ENCODE results near the gene CFAP161. TPM values are rescaled to one million over a fixed set of nuclear protein-coding genes. Genes with fewer than 3 reads are reported as not detected.

CFAP161 gene
- total RNA-seq, 1 donor from 2014 or later = not detected

GRCh38 chr15:81097890-81098280 lies 36.2 kb upstream of the CFAP161 start:
- intact Hi-C loops (cut with micrococcal nuclease) = no loop called here
- peaks cover 13% of the 10 kb centered on the region for H3K4me1 Mint-ChIP-seq
- H3K9me3 Mint-ChIP-seq = peaks cover under 1% of the 10 kb centered on the region
- H3K4me3 Mint-ChIP-seq = no peak overlapping the region
- H3K27ac Mint-ChIP-seq = no peak overlapping the region
- H3K27me3 Mint-ChIP-seq = peaks cover 36% of the 10 kb centered on the region
- no peaks in the 10 kb centered on the region for H3K36me3 Mint-ChIP-seq (ENCODE audit: low read depth)
- no peak for DNase-seq

GRCh38 chr15:81098349-81098748 lies 35.7 kb upstream of the CFAP161 start:
- peaks cover 13% of the 10 kb centered on the region for H3K4me1 Mint-ChIP-seq
- H3K27me3 Mint-ChIP-seq = peaks cover 34% of the 10 kb centered on the region
- no peak overlapping the region for H3K27ac Mint-ChIP-seq
- no peaks in the 10 kb centered on the region for H3K36me3 Mint-ChIP-seq (ENCODE audit: low read depth)
- H3K9me3 Mint-ChIP-seq = no peaks in the 10 kb centered on the region
- no peak overlapping the region for H3K4me3 Mint-ChIP-seq
- no peak for DNase-seq
- intact Hi-C loops (cut with micrococcal nuclease) = no loop called here

GRCh38 chr15:81098861-81099651 lies 35.0 kb upstream of the CFAP161 start:
- DNase-seq = no peak
- H3K27me3 Mint-ChIP-seq = peaks cover 35% of the 10 kb centered on the region

GRCh38 chr15:81101894-81102815 lies 31.9 kb upstream of the CFAP161 start:
- no peak overlapping the region for H3K4me3 Mint-ChIP-seq
- DNase-seq = no peak
- H3K36me3 Mint-ChIP-seq (ENCODE audit: low read depth) = no peaks in the 10 kb centered on the region
- peaks cover 36% of the 10 kb centered on the region for H3K27me3 Mint-ChIP-seq
- no peak overlapping the region for H3K27ac Mint-ChIP-seq
- peaks cover 19% of the 10 kb centered on the region for H3K4me1 Mint-ChIP-seq
- no peaks in the 10 kb centered on the region for H3K9me3 Mint-ChIP-seq
- intact Hi-C loops (cut with micrococcal nuclease) = no loop called here

More at GRCh38 chr15:81098861-81099651, 35.0 kb upstream of the CFAP161 start:
- H3K4me1 Mint-ChIP-seq = peaks cover 13% of the 10 kb centered on the region
- H3K36me3 Mint-ChIP-seq (ENCODE audit: low read depth) = no peaks in the 10 kb centered on the region
- no peaks in the 10 kb centered on the region for H3K9me3 Mint-ChIP-seq
- H3K27ac Mint-ChIP-seq = no peak overlapping the region
- intact Hi-C loops (cut with micrococcal nuclease) = no loop called here
- H3K4me3 Mint-ChIP-seq = peak overlapping the region; percentile 33

- Mint-ChIP-seq H3K36me3 (ENCODE audit: low read depth) (no peaks in the 10 kb centered on the region), H3K27me3 (peaks cover 27% of the 10 kb centered on the region), H3K4me1 (peaks cover 11% of the 10 kb centered on the region), H3K27ac (no peak overlapping the region), H3K4me3 (no peak overlapping the region), H3K9me3 (no peaks in the 10 kb centered on the region)
- DNase-seq = no peak
- intact Hi-C loops (cut with micrococcal nuclease) = no loop called here
Measured at GRCh38 chr15:81103857-81104256, 30.2 kb upstream of the CFAP161 start.

- Mint-ChIP-seq H3K27ac (no peak overlapping the region), H3K4me3 (no peak overlapping the region), H3K36me3 (ENCODE audit: low read depth) (no peaks in the 10 kb centered on the region), H3K27me3 (peaks cover 31% of the 10 kb centered on the region), H3K4me1 (peaks cover 8% of the 10 kb centered on the region), H3K9me3 (no peaks in the 10 kb centered on the region)
- no peak for DNase-seq
- intact Hi-C loops (cut with micrococcal nuclease) = loop anchor here (5.0 kb wide), 1 partner anchor 297 kb away; no protein-coding TSS in a partner anchor
Measured at GRCh38 chr15:81105545-81105944, 28.5 kb upstream of the CFAP161 start.

GRCh38 chr15:81106560-81106959 lies 27.5 kb upstream of the CFAP161 start:
- intact Hi-C loops (cut with micrococcal nuclease) = loop anchor here (1.0 to 5.0 kb wide), 2 partner anchors 160 to 296 kb away; no protein-coding TSS in a partner anchor
- Mint-ChIP-seq H3K27ac (no peak overlapping the region), H3K4me1 (peaks cover 12% of the 10 kb centered on the region), H3K9me3 (no peaks in the 10 kb centered on the region), H3K27me3 (peaks cover 38% of the 10 kb centered on the region), H3K36me3 (ENCODE audit: low read depth) (no peaks in the 10 kb centered on the region), H3K4me3 (no peak overlapping the region)
- DNase-seq = peak; percentile 84

- H3K4me3 Mint-ChIP-seq = no peak overlapping the region
- H3K4me1 Mint-ChIP-seq = peaks cover 14% of the 10 kb centered on the region
- peaks cover 38% of the 10 kb centered on the region for H3K27me3 Mint-ChIP-seq
- no peak for DNase-seq
- intact Hi-C loops (cut with micrococcal nuclease) = loop anchor here (1.0 to 5.0 kb wide), 2 partner anchors 112 to 294 kb away; no protein-coding TSS in a partner anchor
- H3K27ac Mint-ChIP-seq = no peak overlapping the region
- H3K9me3 Mint-ChIP-seq = no peaks in the 10 kb centered on the region
- H3K36me3 Mint-ChIP-seq (ENCODE audit: low read depth) = no peaks in the 10 kb centered on the region
Measured at GRCh38 chr15:81107889-81108288, 26.2 kb upstream of the CFAP161 start.

GRCh38 chr15:81108427-81108826 lies 25.6 kb upstream of the CFAP161 start:
- intact Hi-C loops (cut with micrococcal nuclease) = loop anchor here (1.0 to 5.0 kb wide), 2 partner anchors 112 to 294 kb away; no protein-coding TSS in a partner anchor
- Mint-ChIP-seq H3K4me1 (peaks cover 14% of the 10 kb centered on the region), H3K4me3 (no peak overlapping the region), H3K27ac (no peak overlapping the region), H3K27me3 (peaks cover 37% of the 10 kb centered on the region), H3K9me3 (no peaks in the 10 kb centered on the region), H3K36me3 (ENCODE audit: low read depth) (no peaks in the 10 kb centered on the region)
- peak; percentile 65 for DNase-seq

- Mint-ChIP-seq H3K4me3 (no peak overlapping the region), H3K4me1 (peaks cover 11% of the 10 kb centered on the region), H3K9me3 (no peaks in the 10 kb centered on the region), H3K27ac (no peak overlapping the region), H3K27me3 (peaks cover 41% of the 10 kb centered on the region), H3K36me3 (ENCODE audit: low read depth) (no peaks in the 10 kb centered on the region)
- DNase-seq = no peak
- intact Hi-C loops (cut with micrococcal nuclease) = no loop called here
Measured at GRCh38 chr15:81111018-81111417, 23.1 kb upstream of the CFAP161 start.

GRCh38 chr15:81111510-81112470 lies 22.3 kb upstream of the CFAP161 start:
- Mint-ChIP-seq H3K27ac (no peak overlapping the region), H3K36me3 (ENCODE audit: low read depth) (no peaks in the 10 kb centered on the region), H3K4me3 (no peak overlapping the region), H3K27me3 (peaks cover 43% of the 10 kb centered on the region), H3K4me1 (peaks cover 7% of the 10 kb centered on the region), H3K9me3 (no peaks in the 10 kb centered on the region)
- no peak for DNase-seq
- intact Hi-C loops (cut with micrococcal nuclease) = no loop called here

GRCh38 chr15:81113204-81113657 lies 20.8 kb upstream of the CFAP161 start:
- intact Hi-C loops (cut with micrococcal nuclease) = no loop called here
- no peaks in the 10 kb centered on the region for H3K9me3 Mint-ChIP-seq
- DNase-seq = no peak
- no peak overlapping the region for H3K27ac Mint-ChIP-seq
- H3K4me1 Mint-ChIP-seq = peaks cover 7% of the 10 kb centered on the region
- no peak overlapping the region for H3K4me3 Mint-ChIP-seq
- peaks cover 50% of the 10 kb centered on the region for H3K27me3 Mint-ChIP-seq
- no peaks in the 10 kb centered on the region for H3K36me3 Mint-ChIP-seq (ENCODE audit: low read depth)

GRCh38 chr15:81113861-81114291 lies 20.2 kb upstream of the CFAP161 start:
- H3K36me3 Mint-ChIP-seq (ENCODE audit: low read depth) = no peaks in the 10 kb centered on the region
- peaks cover 7% of the 10 kb centered on the region for H3K4me1 Mint-ChIP-seq
- DNase-seq = no peak
- peaks cover 50% of the 10 kb centered on the region for H3K27me3 Mint-ChIP-seq
- H3K27ac Mint-ChIP-seq = no peak overlapping the region
- H3K9me3 Mint-ChIP-seq = no peaks in the 10 kb centered on the region
- H3K4me3 Mint-ChIP-seq = no peak overlapping the region
- intact Hi-C loops (cut with micrococcal nuclease) = no loop called here

Measured in activated CD4-positive, alpha-beta T cell treated with anti-CD3 and anti-CD28 coated beads, Interleukin-2, amount 10 ng/mL, durations not matched to agents 24 days and 14 days (primary cell).